ENCODE measurements around the gene LDAH. TPM values are rescaled to one million over a fixed set of nuclear protein-coding genes. Genes with fewer than 3 reads are reported as not detected.

Gene LDAH
- polyA plus RNA-seq, 1 experiment = 10.0 TPM

DNA sequence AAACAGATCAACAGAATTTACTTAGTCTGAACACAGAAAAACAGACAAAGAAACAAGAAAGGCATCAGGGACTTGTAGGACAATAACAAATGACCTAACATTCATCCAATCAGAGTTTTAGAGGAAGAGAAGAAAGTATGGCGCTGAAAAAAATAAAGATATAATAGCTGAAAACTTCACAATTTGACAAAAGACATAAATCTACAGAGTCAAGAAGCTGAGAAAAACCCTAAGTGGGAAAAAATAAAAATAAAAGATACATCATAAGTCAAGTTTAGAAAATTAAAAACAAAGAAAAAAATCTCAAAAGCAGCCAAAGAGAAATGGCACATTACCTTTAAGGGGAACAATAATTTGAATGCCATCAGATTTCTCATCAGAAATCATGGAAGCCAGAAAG lies 7.7 kb downstream of the LDAH start:
- Histone ChIP-seq H3K4me3 (ENCODE audit: low read depth, low read length) (no peak overlapping the region), H3K27me3 (ENCODE audit: control insufficient read depth, insufficient read depth, low read length) (no peaks in the 10 kb centered on the region), H3K36me3 (ENCODE audit: control insufficient read depth, insufficient read depth, low read length) (no peaks in the 10 kb centered on the region)
- CTCF ChIA-PET = no interaction called here
- DNase-seq (ENCODE audit: low read depth) = no peak
- POLR2A ChIA-PET = no interaction called here
- TF ChIP-seq, protein P1, sequence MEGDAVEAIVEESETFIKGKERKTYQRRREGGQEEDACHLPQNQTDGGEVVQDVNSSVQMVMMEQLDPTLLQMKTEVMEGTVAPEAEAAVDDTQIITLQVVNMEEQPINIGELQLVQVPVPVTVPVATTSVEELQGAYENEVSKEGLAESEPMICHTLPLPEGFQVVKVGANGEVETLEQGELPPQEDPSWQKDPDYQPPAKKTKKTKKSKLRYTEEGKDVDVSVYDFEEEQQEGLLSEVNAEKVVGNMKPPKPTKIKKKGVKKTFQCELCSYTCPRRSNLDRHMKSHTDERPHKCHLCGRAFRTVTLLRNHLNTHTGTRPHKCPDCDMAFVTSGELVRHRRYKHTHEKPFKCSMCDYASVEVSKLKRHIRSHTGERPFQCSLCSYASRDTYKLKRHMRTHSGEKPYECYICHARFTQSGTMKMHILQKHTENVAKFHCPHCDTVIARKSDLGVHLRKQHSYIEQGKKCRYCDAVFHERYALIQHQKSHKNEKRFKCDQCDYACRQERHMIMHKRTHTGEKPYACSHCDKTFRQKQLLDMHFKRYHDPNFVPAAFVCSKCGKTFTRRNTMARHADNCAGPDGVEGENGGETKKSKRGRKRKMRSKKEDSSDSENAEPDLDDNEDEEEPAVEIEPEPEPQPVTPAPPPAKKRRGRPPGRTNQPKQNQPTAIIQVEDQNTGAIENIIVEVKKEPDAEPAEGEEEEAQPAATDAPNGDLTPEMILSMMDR (IDR thresholded peaks at IDR 0.05; ENCODE audit: insufficient read depth, low read depth, low read length) = no peak

DNA sequence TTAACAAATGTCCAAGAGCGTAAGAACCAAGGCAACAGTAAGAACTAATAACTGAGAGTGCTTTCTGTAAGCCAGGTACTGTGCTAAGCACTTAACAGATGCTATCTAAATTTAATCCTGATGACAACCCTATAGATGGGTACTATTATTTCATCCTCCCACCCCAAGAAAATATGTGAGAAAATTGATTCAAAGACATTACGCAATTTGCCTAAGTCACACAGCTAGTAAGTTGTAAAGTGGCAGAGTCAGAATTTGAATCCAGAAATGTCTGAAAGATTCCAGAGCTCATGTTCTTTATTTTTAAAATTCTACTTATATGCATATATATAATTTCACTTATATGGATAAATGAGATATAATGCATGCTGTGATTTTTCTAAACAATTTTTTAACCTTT lies 10.1 kb downstream of the LDAH start:
- POLR2A ChIA-PET = no interaction called here
- CTCF ChIA-PET = no interaction called here
- TF ChIP-seq, protein P1 (IDR thresholded peaks at IDR 0.05; ENCODE audit: insufficient read depth, low read depth, low read length) = no peak

DNA sequence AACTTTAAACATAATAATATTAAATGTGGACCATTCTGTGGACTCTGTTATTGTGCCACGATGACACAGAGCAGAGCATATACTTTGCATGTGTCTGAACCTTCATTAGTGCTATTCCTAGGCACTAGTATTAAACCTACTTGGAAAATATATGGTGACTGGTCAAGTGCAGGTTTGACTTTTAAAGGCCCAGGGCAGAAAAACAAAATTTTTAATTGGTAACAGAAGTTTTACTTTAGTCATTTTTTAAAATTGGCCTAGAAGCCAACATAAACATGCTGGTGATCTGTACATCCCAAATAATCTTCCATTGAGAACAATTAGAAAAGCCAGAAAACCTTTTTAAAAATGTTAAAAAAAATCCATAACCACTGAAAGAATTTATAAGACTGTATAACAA lies 16.6 kb downstream of the LDAH start:
- ChIA-PET POLR2A (no interaction called here), CTCF (interaction anchor here (1.0 kb wide), 1 partner anchor 25 kb away, joined by 3 read pairs; no protein-coding TSS in a partner anchor)
- TF ChIP-seq, protein P1 (IDR thresholded peaks at IDR 0.05; ENCODE audit: insufficient read depth, low read depth, low read length) = no peak
- DNase-seq (ENCODE audit: low read depth) = no peak
- Histone ChIP-seq H3K4me3 (ENCODE audit: low read depth, low read length) (no peak overlapping the region), H3K36me3 (ENCODE audit: control insufficient read depth, insufficient read depth, low read length) (no peaks in the 10 kb centered on the region), H3K27me3 (ENCODE audit: control insufficient read depth, insufficient read depth, low read length) (no peaks in the 10 kb centered on the region)

More for the DNA sequence above, 10.1 kb downstream of the LDAH start:
- no peaks in the 10 kb centered on the region for H3K27me3 ChIP-seq (ENCODE audit: control insufficient read depth, insufficient read depth, low read length)
- H3K36me3 ChIP-seq (ENCODE audit: control insufficient read depth, insufficient read depth, low read length) = no peaks in the 10 kb centered on the region
- DNase-seq (ENCODE audit: low read depth) = no peak
- H3K4me3 ChIP-seq (ENCODE audit: low read depth, low read length) = no peak overlapping the region

DNA sequence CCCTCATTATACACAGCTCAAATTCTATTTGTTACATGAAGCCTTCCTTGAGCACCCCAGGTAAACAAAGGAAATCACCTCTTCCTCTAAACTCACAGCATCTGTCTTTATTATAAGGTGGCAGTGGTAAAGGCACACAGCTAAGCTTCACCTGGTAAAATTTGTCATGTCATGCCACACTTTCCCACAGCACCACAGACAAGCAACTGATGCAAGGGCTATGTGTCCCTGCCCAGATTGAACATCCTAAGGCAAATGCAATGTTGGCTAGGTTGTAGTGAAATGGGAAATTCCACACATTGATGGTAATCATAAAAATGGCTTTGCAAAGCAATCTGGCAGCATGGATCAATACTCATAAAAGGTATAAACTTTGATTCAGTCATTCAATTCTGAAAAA lies 18.9 kb downstream of the LDAH start:
- CTCF ChIA-PET = interaction anchor here (0.6 to 2.2 kb wide), 2 partner anchors 11 to 23 kb away, joined by 3 to 6 read pairs; no protein-coding TSS in a partner anchor
- Histone ChIP-seq H3K36me3 (ENCODE audit: control insufficient read depth, insufficient read depth, low read length) (no peaks in the 10 kb centered on the region), H3K27me3 (ENCODE audit: control insufficient read depth, insufficient read depth, low read length) (no peaks in the 10 kb centered on the region), H3K4me3 (ENCODE audit: low read depth, low read length) (no peak overlapping the region)
- DNase-seq (ENCODE audit: low read depth) = no peak
- TF ChIP-seq, protein P1 (IDR thresholded peaks at IDR 0.05; ENCODE audit: insufficient read depth, low read depth, low read length) = no peak
- POLR2A ChIA-PET = no interaction called here

DNA sequence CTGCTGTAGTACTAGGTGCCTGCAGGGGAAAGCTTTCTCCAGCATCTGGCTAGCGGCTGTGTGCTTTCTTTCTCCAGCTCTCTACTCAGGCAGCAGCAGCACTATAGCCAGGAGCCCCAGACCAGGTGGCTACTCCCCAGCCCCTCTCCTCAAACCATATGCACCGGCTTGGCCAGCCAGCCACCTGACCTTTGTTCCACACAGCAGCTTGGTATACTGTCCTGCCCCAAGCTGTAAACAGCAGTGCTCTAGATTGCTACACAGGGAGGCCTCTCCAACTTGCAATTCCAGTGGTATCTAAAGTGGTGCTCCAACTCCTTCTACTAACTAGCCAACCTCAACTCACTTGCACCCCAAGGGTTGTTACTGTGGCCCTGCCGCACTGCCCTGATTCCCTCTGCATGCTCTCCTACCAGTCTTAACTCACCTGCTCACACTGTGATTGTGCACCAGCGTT lies 19.6 kb downstream of the LDAH start:
- TF ChIP-seq, protein P1 (IDR thresholded peaks at IDR 0.05; ENCODE audit: insufficient read depth, low read depth, low read length) = no peak
- H3K36me3 ChIP-seq (ENCODE audit: control insufficient read depth, insufficient read depth, low read length) = no peaks in the 10 kb centered on the region
- CTCF ChIA-PET = interaction anchor here (0.6 to 2.2 kb wide), 3 partner anchors 11 to 26 kb away, joined by 3 to 6 read pairs (median 3); no protein-coding TSS in a partner anchor
- no peaks in the 10 kb centered on the region for H3K27me3 ChIP-seq (ENCODE audit: control insufficient read depth, insufficient read depth, low read length)
- no peak for DNase-seq (ENCODE audit: low read depth)
- H3K4me3 ChIP-seq (ENCODE audit: low read depth, low read length) = no peak overlapping the region
- POLR2A ChIA-PET = no interaction called here
